NK-92 (cell line): ENCODE results near the gene POLA1.

ENCODE experiments used
- DNase-seq: peaks from one replicate; lab custom pipeline; 2025; ENCODE audit not compliant: unreplicated experiment; lab: John Stamatoyannopoulos, UW

Gene POLA1

GRCh38 chrX:24961809-24962208, 268.1 kb downstream of the POLA1 start:
- no peak for DNase-seq

- DNase-seq: no peak
These were observed 270.1 kb downstream of the POLA1 start for GRCh38 chrX:24963823-24964222.

GRCh38 chrX:24965372-24965771, 271.7 kb downstream of the POLA1 start:
- DNase-seq: no peak

GRCh38 chrX:24969812-24970211, 276.1 kb downstream of the POLA1 start:
- DNase-seq: no peak

- DNase-seq: no peak
These were observed 285.4 kb downstream of the POLA1 start for GRCh38 chrX:24979081-24979480.

- DNase-seq: no peak
These were observed 287.3 kb downstream of the POLA1 start for GRCh38 chrX:24981030-24981429.

- DNase-seq: no peak
These were observed 288.7 kb downstream of the POLA1 start for GRCh38 chrX:24982306-24982965.

GRCh38 chrX:24983931-24984330, 290.2 kb downstream of the POLA1 start:
- no peak for DNase-seq

GRCh38 chrX:24985120-24985519, 291.4 kb downstream of the POLA1 start:
- no peak for DNase-seq

- no peak for DNase-seq
These were observed 294.0 kb downstream of the POLA1 start for GRCh38 chrX:24987731-24988130.

GRCh38 chrX:24988314-24988713, 294.6 kb downstream of the POLA1 start:
- DNase-seq: no peak

- no peak for DNase-seq
These were observed 296.8 kb downstream of the POLA1 start for GRCh38 chrX:24990535-24990934.

GRCh38 chrX:24993879-24994278, 300.2 kb downstream of the POLA1 start:
- DNase-seq: no peak

- DNase-seq: no peak
These were observed 302.5 kb downstream of the POLA1 start for GRCh38 chrX:24996096-24996709.

- no peak for DNase-seq
These were observed 305.8 kb downstream of the POLA1 start for GRCh38 chrX:24999511-24999910.

GRCh38 chrX:25001808-25002660, 308.3 kb downstream of the POLA1 start:
- no peak for DNase-seq

- DNase-seq: no peak
These were observed 308.9 kb downstream of the POLA1 start for GRCh38 chrX:25002661-25003020.

- no peak for DNase-seq
These were observed 309.5 kb downstream of the POLA1 start for GRCh38 chrX:25003066-25003849.

GRCh38 chrX:25004040-25004439, 310.3 kb downstream of the POLA1 start:
- DNase-seq: no peak

- DNase-seq: no peak
These were observed 310.8 kb downstream of the POLA1 start for GRCh38 chrX:25004485-25005032.

GRCh38 chrX:25005034-25005381, 311.3 kb downstream of the POLA1 start:
- DNase-seq: no peak
